Brain microvascular endothelial cell (primary cell): ENCODE results near the gene NDUFS5.

Source experiments
- DNase-seq: peaks from one replicate; pipeline ENCODE4 v3.0.0-alpha.2; 2020
- H3K27ac ChIP-seq: fragments of 250-450 bp; sonication (Bioruptor Pico); 2 replicates; pipeline ENCODE4 v1.5.1; 2020; ENCODE audit warnings: mild to moderate bottlenecking, moderate library complexity
- H3K27me3 ChIP-seq: fragments of 250-450 bp; sonication (Bioruptor Pico); replicated peaks from 2 replicates; pipeline ENCODE4 v1.5.1; 2020; ENCODE audit warnings: mild to moderate bottlenecking
- H3K36me3 ChIP-seq: fragments of 250-450 bp; sonication (Bioruptor Pico); replicated peaks from 2 replicates; pipeline ENCODE4 v1.5.1; 2020; ENCODE audit warnings: mild to moderate bottlenecking
- H3K4me3 ChIP-seq: 2 replicates; pipeline ENCODE4 v1.5.1; 2011; ENCODE audit warnings: low read depth, mild to moderate bottlenecking, control low read depth, low read length, moderate library complexity
- CTCF ChIP-seq: IDR thresholded peaks from 2 replicates; pipeline ENCODE4 v1.5.1; 2011; ENCODE audit warnings: low read depth, mild to moderate bottlenecking, moderate library complexity, low read length, control low read depth, inconsistent platforms; ENCODE audit errors: missing control alignments
- in situ Hi-C: cut with HindIII; loops from 2 replicates; pipeline ENCODE4 v1.10.0; 2017; ENCODE audit warnings: low sequenced_read_pairs, low pct_ligation_motif_present

NDUFS5 gene

GRCh38 chr1:38991638-38992411 lies 34.3 kb upstream of the NDUFS5 start:
- H3K36me3 ChIP-seq = peaks cover 19% of the 10 kb centered on the region
- H3K27ac ChIP-seq = peak overlapping the region; percentile 89
- DNase-seq = peak; percentile 25
- H3K27me3 ChIP-seq = no peaks in the 10 kb centered on the region
- no peak for TF ChIP-seq CTCF
- H3K4me3 ChIP-seq = peak overlapping the region; percentile 90
- in situ Hi-C loops = no loop called here

- in situ Hi-C loops = no loop called here
- peaks cover 20% of the 10 kb centered on the region for H3K36me3 ChIP-seq
- TF ChIP-seq CTCF = no peak
- no peak overlapping the region for H3K27ac ChIP-seq
- DNase-seq = no peak
- H3K27me3 ChIP-seq = no peaks in the 10 kb centered on the region
- H3K4me3 ChIP-seq = peak overlapping the region; percentile 90
Observed at GRCh38 chr1:38992412-38993111, 33.6 kb upstream of the NDUFS5 start.

GRCh38 chr1:38994196-38994595 lies 32.0 kb upstream of the NDUFS5 start:
- H3K27me3 ChIP-seq = no peaks in the 10 kb centered on the region
- in situ Hi-C loops = no loop called here
- H3K27ac ChIP-seq = no peak overlapping the region
- no peak for TF ChIP-seq CTCF
- DNase-seq = no peak
- H3K36me3 ChIP-seq = peaks cover 36% of the 10 kb centered on the region
- H3K4me3 ChIP-seq = no peak overlapping the region

- H3K27me3 ChIP-seq = no peaks in the 10 kb centered on the region
- H3K27ac ChIP-seq = no peak overlapping the region
- DNase-seq = no peak
- in situ Hi-C loops = no loop called here
- TF ChIP-seq CTCF = no peak
- H3K4me3 ChIP-seq = no peak overlapping the region
- H3K36me3 ChIP-seq = peaks cover 63% of the 10 kb centered on the region
Observed at GRCh38 chr1:38997034-38997900, 28.9 kb upstream of the NDUFS5 start.

- Histone ChIP-seq H3K27me3 (no peaks in the 10 kb centered on the region), H3K4me3 (no peak overlapping the region), H3K36me3 (peaks cover 69% of the 10 kb centered on the region), H3K27ac (no peak overlapping the region)
- in situ Hi-C loops = no loop called here
- no peak for TF ChIP-seq CTCF
- no peak for DNase-seq
Observed at GRCh38 chr1:38997901-38998190, 28.3 kb upstream of the NDUFS5 start.
